Stimulated activated CD8-positive, alpha-beta memory T cell treated with anti-CD3 and anti-CD28 coated beads, Interleukin-12 subunit alpha, Interleukin-12 subunit beta, amount 100 ng/mL, for 1 hour (primary cell): ENCODE measurements around the gene TRIM65.

Source experiments
- DNase-seq: peaks from one replicate; pipeline ENCODE4 v3.0.0-alpha.2; 2020; ENCODE audit warnings: low read depth

TRIM65 gene

DNA sequence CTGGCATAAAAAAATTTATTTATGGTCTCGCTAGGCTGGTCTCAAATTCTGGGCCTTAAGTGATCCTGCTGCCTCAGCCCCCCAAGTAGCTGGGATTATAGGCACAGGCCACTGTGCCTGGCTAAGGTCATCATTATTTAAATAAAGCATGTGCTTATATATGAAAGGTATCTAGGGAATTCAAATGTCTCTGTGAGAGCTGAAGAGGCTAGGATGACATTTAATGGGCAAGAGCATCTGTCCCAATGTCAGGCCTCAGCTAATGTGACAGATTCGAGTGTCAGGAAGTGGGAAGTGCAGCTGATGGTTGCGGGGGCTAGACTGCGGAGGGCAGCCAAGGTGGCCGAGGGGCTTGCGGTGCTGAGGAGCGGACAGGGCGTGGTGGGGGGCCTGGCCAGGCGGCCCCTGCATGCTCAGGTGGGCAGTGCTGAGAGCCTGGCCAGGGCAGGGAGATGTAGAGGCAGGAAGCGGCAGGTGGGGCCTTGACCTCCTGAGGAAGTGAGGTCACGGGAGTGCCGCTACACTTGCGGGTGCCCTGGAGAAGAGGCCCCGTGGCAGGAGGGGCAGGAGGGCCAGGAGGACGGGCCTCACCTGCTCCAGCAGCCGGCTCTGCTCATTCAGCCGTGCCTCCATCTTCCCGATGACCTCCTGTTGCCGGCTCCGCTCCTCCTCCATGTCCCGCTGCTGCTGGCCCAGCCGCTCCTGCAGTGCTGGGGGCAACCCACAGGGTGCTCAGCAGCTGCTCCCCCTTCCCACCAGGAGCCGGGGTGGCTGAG, 20.6 kb upstream of the TRIM65 start:
- no peak for DNase-seq

DNA sequence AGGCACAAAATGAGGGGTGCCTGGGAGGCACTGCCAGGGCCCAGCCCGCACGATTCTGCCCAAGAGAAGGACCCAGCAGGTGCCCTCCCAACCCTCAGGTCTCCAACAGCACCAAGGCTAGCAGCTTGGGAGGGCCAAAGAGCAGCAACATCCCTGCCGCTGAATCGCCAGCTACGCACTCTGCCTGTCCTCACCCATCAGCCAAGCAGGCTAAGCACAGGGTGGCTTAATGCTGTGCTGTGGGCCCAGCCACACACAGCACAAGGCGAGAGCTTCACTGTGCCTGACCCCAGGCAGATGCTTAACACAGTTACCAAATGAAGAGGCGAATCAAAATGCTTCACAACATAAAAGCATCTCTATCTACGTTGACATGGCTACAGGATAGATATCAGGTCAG, 18.5 kb upstream of the TRIM65 start:
- no peak for DNase-seq

DNA sequence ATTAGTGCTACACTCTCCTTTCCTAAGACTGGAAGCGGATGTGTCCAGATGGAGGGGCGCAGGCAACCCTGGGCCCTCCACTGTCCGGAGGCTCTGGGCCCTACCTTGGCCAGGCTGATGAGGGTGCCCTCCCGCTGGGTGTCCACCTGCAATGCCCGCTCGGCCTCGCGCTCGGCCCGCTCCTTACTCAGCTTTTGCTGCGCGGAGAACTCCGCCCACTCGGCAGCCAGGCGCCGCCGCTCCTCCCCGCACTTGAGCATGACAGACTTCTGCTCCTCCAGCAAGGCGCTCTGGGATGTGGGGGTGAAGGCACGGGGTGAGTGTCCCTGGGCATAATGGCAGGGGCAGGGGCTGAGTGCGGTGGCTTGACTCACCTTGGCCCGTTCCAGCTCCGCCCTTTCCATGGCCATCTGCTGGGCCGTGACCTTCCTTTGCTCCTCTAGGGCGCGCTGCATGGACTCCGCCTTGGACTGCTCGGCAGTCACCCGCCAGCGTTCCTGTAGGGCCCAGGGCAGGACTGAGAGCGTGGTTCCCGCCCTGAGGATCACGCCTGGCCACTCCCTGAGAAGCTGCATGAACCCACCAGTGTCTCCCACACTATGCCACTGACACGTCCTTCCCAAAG, 18.0 kb upstream of the TRIM65 start:
- DNase-seq = no peak

DNA sequence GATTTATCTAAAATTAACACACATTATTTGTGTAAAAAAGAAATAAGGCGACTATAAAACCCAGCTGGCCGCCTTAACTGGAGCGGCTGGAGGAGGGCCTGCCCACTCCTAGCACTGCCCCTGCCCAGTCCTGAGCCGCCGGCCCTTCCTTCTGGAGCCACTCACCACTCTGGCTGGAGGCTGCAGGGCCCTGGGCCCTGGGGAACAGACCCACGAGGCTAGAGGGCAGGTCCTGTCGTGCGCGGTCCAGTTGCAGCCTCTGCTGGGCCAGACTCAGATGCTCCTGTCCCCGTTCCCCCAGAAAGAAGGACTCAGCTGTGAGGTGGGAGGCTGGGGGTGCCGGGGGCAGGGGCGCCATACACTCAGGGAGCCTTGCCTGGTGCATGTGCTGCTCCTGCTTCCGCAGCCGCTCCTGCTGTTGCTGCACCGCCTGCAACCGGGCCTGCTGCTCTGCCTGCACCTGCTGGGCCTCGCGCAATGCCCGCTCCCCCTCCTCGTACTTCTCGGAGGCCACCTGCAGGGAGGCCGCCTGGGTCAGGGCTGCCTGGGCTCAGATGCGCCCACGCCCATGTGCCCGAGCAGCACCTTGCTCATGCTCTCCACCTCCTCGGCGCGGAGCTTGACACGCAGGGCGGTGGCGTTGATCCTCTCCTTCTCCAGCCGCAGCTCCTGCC, 16.9 kb upstream of the TRIM65 start:
- no peak for DNase-seq

GRCh38 chr17:75910699-75911098, 13.9 kb upstream of the TRIM65 start:
- DNase-seq = no peak

DNA sequence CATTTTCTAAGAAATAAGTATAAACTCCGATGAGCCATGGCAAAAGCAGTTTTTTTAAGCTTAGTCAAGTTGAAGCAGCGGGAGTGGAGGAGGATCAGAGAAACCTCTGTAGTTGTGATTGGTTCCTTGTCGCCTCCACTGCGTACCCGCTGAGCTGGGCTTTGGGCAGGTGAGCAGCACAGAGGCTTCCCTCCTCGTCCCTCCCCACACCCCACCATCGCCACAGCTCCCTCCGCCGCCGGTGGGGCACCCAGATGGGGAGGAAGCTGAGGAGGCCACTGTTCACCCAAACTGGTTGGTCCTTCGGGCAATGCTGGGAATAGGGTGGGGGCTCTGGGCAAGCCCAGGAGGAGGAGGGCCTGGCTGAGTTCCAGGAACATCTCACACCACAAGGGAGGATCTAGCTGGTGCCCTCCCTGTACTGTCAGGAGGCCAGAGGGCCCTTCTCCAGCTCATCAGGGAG, 13.1 kb upstream of the TRIM65 start:
- DNase-seq = no peak

- DNase-seq = no peak
Observed at GRCh38 chr17:75909051-75909811, 12.5 kb upstream of the TRIM65 start.

DNA sequence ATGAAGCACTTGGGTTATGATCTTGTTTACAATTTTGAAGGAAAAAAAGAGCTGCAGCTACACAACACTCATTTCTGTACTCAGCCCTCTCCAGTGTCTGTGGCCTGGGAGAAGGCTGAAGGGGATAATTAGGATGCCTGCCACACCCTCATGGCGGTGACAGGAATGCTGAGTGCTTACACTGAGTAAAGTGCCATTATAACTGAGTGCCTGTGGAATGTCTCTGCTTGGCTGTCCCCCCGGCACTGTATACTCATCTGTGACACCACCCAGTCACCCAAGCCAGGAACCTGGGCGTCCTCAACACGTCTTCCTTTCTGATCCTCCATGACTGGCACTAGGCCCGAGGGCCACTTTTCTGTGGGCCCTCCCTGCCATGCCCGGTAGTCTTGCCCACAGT, 11.4 kb upstream of the TRIM65 start:
- no peak for DNase-seq

GRCh38 chr17:75906143-75906884, 9.6 kb upstream of the TRIM65 start:
- DNase-seq = no peak

DNA sequence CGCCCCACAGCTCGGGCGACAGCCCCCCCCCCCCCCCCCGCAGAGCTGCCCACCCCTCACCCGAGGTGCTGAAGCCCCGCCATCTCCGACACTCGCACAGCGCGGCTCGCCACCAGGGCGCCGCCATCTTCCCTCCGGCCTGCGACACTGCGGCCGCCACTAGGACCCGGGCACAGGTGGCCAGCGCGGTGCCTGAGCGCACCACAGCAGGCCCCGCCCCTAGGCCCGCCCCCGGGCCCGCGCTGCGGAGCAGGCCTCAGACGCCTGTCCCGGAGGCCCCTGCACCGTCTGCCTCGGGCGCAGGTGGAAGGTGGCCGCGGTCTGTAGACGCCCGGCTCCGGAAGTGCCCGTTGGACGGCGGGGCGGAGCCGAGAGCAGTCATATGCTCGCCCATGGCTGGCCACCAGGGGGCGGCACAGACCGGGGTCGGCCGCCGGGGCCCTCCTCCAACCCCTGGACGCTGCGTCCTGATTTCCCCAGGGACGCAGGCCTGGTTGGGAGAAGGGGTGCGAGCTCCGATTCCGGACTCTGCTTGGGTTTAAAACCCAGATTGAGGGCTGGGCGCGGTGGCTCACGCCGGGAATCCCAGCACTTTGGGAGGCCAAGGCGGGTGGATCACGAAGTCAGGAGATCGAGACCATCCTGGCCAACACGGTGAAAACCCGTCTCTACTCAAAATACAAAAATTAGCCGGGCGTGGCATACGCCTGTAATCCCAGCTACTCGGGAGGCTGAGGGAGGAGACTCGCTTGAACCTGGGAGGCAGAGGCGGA, 8.2 kb upstream of the TRIM65 start, which contains the start of gene MRPL38:
Gene MRPL38, minus strand, starts transcription at position 136 of the 773 bp plus-strand sequence. Its CDS starts 9 bp downstream, at position 127.
- DNase-seq = peak; percentile 83

DNA sequence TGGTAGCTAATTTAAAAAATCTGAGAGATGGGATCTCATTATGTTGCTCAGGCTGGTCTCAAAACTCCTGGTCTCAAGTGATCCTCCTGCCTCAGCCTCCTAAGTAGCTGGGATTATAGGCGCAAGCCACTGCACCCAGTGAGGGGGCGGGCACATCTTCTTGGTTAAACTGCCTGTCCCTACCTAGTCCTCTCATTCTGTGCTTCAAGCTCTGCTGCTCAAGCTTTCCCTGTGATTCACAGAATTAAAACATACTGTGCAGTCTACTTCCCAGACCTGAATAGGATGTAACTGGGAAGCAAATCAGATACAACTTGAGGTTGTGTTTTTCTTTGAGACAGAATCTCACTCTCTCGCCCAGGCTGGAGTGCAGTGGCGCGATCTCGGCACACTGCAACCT, 5.7 kb upstream of the TRIM65 start:
- no peak for DNase-seq

DNA sequence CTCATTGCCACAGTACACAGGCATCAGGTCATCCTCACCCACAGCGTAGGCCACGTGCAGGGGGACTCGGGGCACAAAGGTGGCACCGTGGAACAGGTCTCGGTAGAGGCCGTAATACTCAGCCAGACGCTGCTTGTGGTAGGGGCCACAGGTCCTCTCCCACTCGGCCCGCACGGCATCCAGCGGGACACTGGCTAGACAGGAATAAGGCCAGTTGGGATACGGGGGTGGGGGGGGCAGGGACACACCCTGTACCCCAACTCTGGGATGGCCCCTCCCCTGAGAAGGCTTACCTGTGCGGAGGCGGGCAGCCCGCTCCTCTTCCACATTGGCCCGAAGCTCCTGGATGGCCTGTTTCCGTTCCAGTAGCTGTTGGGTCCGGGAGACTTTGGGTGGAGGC, 5.0 kb upstream of the TRIM65 start:
- no peak for DNase-seq

DNA sequence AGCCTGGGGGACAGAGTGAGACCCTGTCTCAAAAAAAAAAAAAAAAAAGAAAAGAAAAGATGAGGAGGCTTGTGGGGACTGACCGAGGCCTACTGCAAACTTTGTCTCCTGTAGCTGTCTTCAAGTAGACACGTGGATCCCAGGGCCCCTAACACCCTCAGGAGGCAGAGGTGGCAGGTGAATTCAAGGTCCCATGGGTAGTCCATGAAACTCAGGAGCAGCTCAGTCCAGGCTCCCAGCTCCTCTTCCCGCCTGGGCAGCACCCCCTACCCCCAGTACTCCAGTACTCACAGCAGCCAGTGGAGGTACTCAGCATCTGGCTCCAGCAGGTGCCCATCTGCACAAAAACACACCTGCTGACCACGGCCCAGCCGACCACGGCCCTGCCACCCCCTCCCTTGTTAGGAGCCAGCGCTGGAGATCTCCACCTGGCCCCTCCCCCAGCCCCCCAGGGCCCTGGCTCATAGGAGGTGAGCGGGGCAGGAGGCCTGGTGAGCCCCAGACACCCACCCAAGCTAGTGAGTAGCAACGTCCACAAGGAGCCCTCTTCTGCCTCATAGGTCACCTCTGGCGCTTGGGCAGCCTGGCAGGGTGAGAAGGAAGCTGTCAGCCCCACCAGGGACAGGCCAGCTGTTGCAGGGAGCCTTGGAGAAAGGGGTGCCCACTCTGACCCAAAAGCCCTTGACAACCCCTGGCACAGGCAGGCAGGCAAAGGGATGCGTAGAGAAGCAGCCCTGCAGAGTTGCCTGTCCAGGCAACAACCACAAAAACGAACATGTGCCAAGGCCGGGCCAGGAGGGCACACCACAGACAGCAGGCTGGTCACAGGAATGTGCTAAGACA, 4.2 kb upstream of the TRIM65 start:
- no peak for DNase-seq

DNA sequence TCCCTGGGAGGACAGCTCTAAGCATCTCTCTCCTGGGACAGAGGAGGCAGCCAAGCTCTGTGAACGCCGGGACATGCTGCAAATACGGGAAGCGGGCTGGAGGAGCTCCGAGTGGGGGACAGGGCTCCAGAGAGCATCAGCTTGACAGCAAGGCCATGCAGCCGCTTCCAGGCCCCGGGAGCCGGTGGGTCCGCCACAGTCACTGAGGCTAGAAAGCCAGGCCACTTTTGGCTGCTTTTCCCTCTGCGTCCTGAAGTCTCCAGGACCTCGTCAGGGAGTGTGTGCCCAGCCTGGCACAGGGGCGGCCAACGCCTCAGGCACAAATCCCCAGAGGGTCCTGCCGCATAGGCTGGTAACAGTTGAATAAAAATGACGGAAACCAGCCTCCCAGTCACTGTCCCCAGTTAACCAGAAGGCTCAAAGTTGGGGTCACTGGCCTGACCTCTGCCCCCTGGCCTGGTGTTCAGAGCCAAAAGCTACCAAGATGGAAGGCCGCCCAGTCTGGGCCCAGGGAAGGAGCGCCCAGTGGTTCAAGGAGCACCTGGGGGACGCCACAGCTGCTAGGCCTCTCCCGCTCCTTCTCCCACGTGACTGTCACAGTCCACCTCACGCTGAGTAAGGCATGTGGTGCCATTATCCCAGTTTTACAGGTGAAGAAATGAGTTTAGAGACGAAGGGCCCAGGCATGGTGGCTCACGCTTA, 3.2 kb upstream of the TRIM65 start:
- DNase-seq = no peak

DNA sequence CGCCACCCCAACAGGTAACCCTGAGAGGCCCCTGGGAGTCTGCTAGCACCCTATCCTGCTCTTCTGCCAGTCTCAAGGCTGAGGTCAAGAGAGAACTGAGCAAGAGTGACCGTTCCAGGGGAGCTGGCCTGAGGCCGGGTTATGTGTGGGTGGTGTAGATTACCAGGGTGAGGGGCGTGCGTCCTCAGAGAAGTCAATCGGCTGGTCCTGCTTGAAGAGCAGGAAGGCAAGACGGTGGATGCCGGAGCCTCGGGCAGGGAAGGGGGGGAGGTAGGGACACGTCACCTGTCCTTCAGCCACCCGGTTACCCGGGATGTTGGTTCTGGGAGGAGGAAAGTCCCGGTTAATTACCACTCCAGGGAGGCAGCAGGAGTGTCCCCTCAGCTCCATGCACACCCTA, 2.6 kb upstream of the TRIM65 start:
- DNase-seq = no peak

- no peak for DNase-seq
Observed at GRCh38 chr17:75898791-75899190, 2.0 kb upstream of the TRIM65 start.

GRCh38 chr17:75898065-75898464, 1.3 kb upstream of the TRIM65 start:
- no peak for DNase-seq

GRCh38 chr17:75897160-75898019, 639 bp upstream of the TRIM65 start:
- no peak for DNase-seq
